HG02981 (cell line): ENCODE measurements around the gene GPC5.

Experiments used
- ATAC-seq: cut with Tn5 transposase; IDR thresholded peaks from one replicate; pipeline ENCODE4 v1.9.1; 2021; ENCODE audit warnings: mild to moderate bottlenecking, moderate library complexity; ENCODE audit not compliant: unreplicated experiment

The GPC5 gene

DNA sequence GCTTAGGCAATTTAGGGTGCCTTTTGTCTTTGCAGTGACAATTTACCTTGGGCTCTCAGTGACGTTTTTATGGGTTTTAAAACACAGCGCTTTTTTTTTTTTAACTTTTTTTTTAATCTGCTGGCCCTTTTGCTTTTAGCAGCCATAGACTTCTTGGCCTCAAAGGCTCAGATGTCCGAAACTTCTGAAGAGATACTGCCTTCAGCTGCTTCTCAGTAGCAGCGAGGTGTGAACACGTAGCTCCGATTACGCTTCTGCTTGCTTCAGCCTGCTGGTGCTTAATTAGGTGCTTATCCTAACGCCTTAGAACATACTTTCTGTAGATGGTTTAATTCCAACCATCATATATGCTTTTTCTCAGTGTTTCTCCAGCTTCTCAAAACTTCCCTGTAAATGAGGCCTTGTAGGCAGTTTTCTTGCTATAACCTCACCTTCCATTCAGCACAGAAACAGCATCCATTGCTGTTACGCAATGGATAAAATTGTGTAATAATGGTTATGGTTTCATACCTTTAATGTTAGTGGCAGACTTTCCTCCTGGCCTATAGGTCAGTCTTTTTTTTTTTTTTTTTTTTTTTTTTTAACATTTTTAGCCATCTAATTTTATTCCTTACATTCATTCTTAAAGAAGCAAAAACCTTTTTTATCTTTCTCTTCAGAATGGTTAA lies 723.9 kb downstream of the GPC5 start:
- no peak for ATAC-seq

- no peak for ATAC-seq
These were observed 728.0 kb downstream of the GPC5 start for GRCh38 chr13:92126399-92126798.

DNA sequence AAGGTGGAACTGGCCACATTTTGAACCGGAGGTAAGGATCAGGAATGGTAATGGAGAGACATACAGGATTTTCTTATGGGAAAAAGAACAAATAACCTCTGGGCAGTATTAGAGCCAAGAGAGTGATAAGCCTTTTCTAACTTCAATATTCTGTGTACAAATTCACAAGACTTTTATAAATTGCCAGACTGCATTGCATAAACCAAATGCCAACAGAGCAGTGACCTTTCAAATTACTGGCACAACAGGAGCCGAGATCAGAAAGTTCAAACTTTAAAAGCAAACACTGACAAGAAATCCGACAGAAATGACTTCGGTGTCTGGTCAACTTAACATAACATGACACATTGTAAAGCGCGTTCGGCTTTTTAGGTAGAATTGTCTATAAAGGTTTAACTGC lies 737.1 kb downstream of the GPC5 start:
- ATAC-seq, result no peak

GRCh38 chr13:92136449-92137155 lies 738.2 kb downstream of the GPC5 start:
- ATAC-seq, result no peak

GRCh38 chr13:92137520-92137919 lies 739.1 kb downstream of the GPC5 start:
- ATAC-seq, result no peak

DNA sequence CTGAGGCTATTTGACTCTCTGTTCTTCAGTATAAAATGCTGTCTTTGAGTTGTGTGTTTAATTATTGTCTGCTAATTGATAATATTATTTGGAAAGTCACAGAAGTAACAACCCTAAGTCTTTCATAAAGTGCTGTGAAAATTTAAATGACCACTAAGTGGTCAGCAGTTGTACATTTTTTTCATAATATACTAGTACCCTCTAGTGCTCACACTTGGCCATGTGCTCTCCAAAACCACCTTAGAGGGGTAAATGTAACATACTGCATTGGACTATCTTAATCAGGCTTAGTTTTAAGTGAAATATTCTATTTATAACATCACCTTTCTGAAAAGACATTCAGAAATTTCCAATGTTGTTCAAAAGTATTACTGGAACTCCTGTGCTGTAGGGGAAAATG lies 745.3 kb downstream of the GPC5 start:
- no peak for ATAC-seq

DNA sequence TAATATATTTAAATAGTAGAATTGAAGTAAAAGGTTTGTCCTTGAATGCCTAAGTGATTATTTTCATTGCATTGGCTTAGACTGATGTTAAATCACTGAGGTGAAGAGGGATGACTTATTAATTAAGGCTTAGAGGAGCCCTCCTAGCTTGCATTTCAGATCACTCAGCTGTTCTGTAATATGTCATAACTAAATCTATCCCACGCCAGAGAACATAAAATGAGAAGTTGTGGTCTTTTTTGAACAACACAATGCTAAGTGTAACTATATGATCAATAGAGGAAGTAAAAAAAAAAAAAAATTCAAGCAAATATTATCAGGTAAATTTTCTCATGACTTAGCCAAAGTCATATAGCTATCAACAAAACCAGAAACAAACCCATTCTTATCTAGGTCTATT lies 752.2 kb downstream of the GPC5 start:
- ATAC-seq, result no peak

DNA sequence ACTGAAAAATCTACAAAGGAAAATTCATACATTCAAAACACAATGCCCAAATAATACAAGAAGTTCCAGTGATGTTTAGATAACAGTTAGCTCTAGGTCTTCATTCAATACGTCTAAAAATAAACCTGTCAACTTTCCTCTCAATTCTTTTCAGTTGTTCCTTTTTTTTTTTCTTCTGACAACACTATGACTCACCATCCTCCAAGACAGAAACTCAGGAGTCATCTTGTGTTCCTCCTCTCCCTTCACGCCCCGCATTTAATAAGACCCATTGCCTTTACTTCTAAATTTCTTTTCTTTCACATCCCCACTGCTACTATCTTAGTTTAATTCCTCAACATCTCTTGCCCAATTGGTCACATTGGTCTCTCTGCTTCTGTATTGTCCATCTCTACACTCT lies 759.9 kb downstream of the GPC5 start:
- ATAC-seq, result no peak

- ATAC-seq, result no peak
These were observed 766.4 kb downstream of the GPC5 start for GRCh38 chr13:92164822-92165221.

DNA sequence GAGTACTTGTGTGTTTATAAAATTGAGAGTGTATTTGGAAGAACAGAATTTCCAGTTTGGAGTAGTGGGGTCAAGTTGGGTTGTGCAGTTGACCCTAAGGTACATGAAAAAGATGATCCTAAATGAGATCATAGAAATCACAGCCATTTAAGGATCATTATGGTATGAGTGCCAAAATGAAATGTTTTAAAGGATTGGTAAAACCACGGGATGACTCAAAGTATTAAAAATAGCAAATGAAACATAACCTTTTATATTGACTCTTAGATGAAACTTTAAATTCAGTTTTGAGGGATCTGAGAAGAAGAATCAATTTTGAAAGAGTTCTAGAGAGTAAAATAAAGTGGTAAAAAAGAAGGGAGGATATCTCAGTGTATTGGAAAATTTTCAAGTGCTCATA lies 773.8 kb downstream of the GPC5 start:
- no peak for ATAC-seq

GRCh38 chr13:92173254-92173653 lies 774.8 kb downstream of the GPC5 start:
- no peak for ATAC-seq

- ATAC-seq, result peak; percentile 82
These were observed 776.9 kb downstream of the GPC5 start for GRCh38 chr13:92175330-92175729.

- no peak for ATAC-seq
These were observed 779.5 kb downstream of the GPC5 start for GRCh38 chr13:92177966-92178365.

- ATAC-seq, result no peak
These were observed 780.8 kb downstream of the GPC5 start for GRCh38 chr13:92179223-92179622.

DNA sequence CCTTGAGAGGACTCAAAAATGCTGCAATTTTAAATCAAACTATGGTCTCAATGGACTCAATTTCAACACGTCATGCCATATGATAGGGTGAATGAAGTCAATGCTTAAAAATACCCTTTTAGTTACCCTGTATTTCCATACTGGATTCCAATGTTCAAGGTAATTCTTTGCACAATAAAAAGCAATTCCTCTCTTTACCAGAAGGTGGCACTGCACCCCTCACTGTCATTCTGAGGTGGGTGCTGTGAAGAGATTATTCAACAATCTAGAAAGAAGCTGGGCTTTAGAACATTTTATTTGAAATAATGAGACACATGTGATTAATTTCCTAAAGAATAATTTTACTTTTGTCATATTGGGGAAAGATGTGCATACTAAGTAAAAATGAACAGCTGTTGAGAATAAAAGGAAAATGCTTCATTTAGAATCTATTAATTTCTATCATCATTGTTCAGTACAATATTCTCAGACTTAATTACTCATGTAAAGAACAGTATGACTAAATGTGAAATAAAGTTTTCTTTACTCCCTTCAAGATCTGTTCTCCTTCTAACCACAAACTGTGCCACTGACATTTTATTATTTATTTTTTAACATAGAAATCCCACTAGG lies 789.1 kb downstream of the GPC5 start:
- peak; percentile 86 for ATAC-seq

DNA sequence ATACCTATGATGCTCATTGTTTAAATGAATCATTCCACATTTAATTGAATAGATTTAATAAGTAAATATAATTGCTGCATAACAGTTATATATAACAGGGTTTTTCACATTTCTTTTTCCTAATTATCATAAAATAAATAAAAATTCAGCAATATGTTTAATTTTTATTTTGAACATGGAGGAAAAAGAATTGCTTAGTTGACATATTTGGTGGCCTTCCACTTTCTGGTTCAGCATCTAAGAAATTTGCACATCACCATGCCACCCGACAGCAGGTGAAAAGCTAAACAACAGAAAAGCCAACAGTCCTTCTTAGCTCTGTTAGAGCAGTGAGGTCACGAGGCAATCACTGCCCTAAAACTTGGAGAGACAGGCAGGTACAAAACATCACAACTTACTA lies 790.2 kb downstream of the GPC5 start:
- ATAC-seq, result no peak

- no peak for ATAC-seq
These were observed 798.3 kb downstream of the GPC5 start for GRCh38 chr13:92196591-92197256.

- no peak for ATAC-seq
These were observed 799.2 kb downstream of the GPC5 start for GRCh38 chr13:92197669-92198068.

GRCh38 chr13:92218615-92219014 lies 820.2 kb downstream of the GPC5 start:
- no peak for ATAC-seq

- ATAC-seq, result no peak
These were observed 823.5 kb downstream of the GPC5 start for GRCh38 chr13:92221916-92222315.

DNA sequence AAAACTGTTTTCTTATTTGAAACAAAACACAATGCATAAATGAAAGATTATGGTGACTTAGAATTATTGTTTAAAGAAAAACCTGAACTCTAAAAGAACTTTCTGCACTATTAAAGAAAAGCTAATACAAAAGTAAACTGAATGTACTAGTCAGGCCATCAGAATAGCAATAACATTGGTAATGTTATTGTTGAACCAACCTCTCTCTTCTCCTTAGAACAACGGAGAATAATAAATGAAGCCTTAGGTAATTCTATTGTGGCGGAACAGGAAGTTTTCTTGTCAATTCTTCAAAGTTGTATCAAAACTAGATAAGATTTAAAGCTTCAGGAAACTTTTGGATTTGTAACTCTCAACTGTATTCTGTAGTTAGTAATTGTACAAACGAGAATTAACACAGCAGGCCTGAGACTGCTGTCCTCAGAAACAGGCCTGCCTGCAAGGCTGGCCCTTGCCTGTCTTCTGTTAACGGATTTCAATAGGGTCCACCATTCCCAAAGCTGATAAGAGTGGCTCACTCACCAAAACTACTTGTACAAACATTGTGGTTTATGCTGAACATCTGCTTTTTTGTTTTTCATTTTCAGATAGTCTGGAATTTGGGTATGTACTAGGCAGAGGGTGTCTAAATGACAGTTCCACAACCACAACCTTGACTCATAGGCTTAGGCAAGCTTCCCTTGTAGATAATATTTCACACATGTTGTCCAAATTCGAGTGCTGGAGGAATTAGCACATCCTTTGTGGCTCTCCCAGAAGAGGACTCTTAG lies 825.8 kb downstream of the GPC5 start:
- ATAC-seq, result no peak
